Cardiac septum (tissue), 1 donor: ENCODE measurements around the gene ZNF614. TPM values are rescaled to one million over a fixed set of nuclear protein-coding genes. Genes with fewer than 3 reads are reported as not detected.
"Not testable (repeated sequence)": the region's sequence is repeated elsewhere in the genome, so short reads cannot be mapped to it uniquely, and the experiment has no call there.

ENCODE experiments used
- DNase-seq: peaks from one replicate; pipeline ENCODE4 v3.0.0-alpha.2; 2020; ENCODE audit warnings: low spot score
- intact Hi-C: fragments of 100-400 bp; cut with DNase I; formaldehyde crosslinking; loops from one replicate; pipeline ENCODE4 v1.14.0; 2022
- long read RNA-seq: library from polyadenylated mRNA; unstranded; transcript quantifications from one replicate; pipeline ENCODE4 v2.0.0, GENCODE V29; 2021
- total RNA-seq: library from RNA; stranded (reverse); fragmentation: NEBNext Ultra II Directional; extraction: Animal tissue kit (Norgen Biotek cat#: 25700); gene quantifications from one replicate; pipeline ENCODE4 v1.2.1, GENCODE V29; 2021
- donor health status: DM: no; HTN: no; CAD: no.

Gene ZNF614
- total RNA-seq: 6.4 TPM
- long read RNA-seq, full-length matches to known transcripts: 4 of 5 reads
- long read RNA-seq, partial matches to known transcripts: 1 of 5 reads
- long read RNA-seq, other reads (novel, unspliced or antisense): 0 of 5 reads

DNA sequence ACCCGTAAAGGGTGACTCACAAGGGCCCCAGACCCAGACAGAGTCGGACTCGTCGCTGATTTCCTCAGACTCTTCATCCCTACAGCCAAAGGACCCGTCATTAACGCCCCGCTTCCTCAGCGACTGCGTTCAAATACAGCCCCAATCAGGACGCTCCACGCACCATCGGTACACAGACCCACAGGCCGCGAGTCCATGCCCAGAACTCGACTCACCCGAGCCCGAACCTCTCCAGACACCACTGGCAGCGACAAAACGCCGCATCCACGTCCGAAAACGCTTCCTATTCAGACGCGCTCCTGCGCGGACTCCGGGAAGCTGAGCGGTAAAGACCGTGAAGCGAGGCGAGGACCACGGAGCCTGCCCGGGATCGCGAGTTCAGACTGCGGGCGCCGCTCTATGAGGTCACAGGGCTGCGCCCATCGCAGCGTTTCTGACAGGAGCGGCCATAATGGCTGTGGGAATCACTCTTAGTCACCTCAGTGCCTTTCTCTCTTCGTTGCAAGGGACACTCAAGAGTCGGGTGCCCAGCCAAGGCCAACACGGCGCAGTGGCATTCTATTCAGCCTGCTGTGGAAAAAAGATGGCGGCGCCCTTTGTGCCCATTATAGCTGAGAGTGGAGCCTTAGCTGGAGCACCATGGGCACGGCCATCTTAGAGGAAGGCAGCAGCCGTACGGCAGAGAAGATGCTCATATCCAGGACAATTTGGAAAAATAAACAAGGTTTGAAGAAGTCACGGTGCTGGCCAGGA is at the start of gene ZNF614:
ZNF614 (minus strand) TSS at position 353 of the 753 bp plus-strand sequence. CDS start 2,634 bp downstream, outside the sequence.
- intact Hi-C loops: loop anchor here (1.0 to 5.0 kb wide), 2 partner anchors 20 to 41 kb away; partner anchors contain the start of genes ZNF350 and ZNF432
- DNase-seq: peak; percentile 94

DNA sequence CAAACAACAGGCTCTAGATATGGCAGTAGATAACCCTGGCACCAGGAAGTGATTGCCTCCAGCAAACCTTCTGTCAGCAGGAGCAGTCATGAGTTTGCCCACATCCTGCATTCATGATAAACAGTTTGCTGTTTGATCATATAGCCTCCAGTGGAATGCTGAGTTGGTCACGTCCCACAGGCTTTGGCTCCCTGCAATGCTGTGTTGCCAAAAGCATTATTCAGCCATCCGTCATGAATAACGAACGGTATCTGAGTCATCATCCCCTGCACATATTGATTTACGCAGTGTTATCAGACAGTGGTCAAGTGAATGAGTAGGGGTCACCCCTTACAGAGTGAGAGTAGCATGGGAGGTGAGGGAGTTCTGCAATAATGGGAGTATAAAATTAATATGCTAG is 42.3 kb upstream of the ZNF614 start:
- intact Hi-C loops: no loop called here
- no peak for DNase-seq

- DNase-seq: no peak
- intact Hi-C loops: no loop called here
Measured at GRCh38 chr19:52069653-52070052, 41.5 kb upstream of the ZNF614 start.

GRCh38 chr19:52066258-52066863 is 38.2 kb upstream of the ZNF614 start:
- DNase-seq: no peak
- intact Hi-C loops: no loop called here

- DNase-seq: no peak
- intact Hi-C loops: no loop called here
Measured at GRCh38 chr19:52065399-52065798, 37.2 kb upstream of the ZNF614 start.

GRCh38 chr19:52056480-52056879 is 28.3 kb upstream of the ZNF614 start:
- DNase-seq, intact Hi-C loops: not testable (repeated sequence)

GRCh38 chr19:52051736-52052135 is 23.6 kb upstream of the ZNF614 start:
- intact Hi-C loops, DNase-seq: not testable (repeated sequence)

- peak; percentile 97 for DNase-seq
- intact Hi-C loops: loop anchor here (1.0 to 5.0 kb wide), 3 partner anchors 21 to 62 kb away; partner anchors contain the start of genes ZNF350, ZNF614 and ZNF615
Measured at GRCh38 chr19:52048555-52049501, 20.6 kb upstream of the ZNF614 start, which contains the start of gene ZNF432. ZNF432 (minus strand) TSS chr19:52048838; CDS start chr19:52046868, 1,970 bp downstream.

- no peak for DNase-seq
- intact Hi-C loops: no loop called here
Measured at GRCh38 chr19:52039169-52039568, 11.0 kb upstream of the ZNF614 start.

DNA sequence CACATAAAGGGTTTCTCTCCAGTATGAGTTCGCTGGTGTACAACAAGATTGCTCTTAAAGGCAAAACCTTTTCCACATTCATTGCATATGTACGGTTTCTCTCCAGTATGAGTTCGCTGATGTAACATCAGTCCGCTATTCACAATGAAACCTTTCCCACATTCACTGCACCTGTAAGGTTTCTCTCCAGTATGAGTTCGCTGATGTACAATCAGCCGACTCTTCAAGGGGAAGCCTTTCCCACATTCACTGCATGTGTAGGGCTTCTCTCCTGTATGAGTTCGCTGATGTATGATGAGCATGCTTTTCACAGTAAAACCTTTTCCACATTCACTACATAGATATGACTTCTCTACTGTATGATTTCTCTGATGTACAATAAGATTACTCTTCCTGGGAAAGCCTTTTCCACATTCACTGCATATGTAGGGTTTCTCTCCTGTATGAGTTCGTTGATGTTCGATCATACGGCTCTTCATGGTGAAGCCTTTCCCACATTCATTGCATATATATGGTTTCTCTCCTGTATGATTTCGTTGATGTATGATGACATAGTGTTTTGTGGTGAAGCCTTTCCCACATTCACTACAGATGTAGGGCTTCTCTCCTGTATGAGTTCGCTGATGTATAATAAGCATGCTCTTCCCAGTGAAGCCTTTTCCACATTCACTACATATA is 6.0 kb upstream of the ZNF614 start:
- intact Hi-C loops: no loop called here
- DNase-seq: no peak

- intact Hi-C loops: loop anchor here (1.0 to 5.0 kb wide), 2 partner anchors 20 to 41 kb away; partner anchors contain the start of genes ZNF350 and ZNF432
- no peak for DNase-seq
Measured at GRCh38 chr19:52028780-52029123, 573 bp upstream of the ZNF614 start.

DNA sequence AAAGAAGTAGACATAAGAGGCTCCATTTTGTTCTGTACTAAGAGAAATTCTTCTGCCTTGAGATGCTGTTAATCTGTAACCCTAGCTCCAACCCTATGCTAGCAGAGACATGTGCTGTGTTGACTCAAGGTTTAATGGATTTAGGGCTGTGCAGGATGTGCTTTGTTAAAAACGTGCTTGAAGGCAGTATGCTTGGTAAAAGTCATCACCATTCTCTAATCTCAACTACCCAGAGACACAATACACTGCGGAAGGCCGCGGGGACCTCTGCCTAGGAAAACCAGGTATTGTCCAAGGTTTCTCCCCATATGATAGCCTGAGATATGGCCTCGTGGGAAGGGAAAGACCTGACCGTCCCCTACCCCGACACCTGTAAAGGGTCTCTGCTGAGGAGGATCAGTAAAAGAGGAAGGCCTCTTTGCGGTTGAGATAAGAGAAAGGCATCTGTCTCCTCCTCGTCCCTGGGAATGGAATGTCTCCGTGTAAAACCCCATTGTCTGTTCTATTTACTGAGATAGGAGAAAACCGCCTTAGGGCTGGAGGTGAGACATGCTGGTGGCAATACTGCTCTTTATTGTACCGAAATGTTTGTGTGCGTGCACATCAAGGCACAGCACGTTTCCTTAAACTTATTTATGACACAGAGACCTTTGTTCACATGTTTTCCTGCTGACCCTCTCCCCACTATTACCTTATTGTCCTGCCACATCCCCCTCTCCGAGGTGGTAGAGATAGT is 1.8 kb downstream of the ZNF614 start:
- DNase-seq: not testable (repeated sequence)
- intact Hi-C loops: loop anchor here (5.0 kb wide), 1 partner anchor 39 kb away; the partner anchor contains the start of gene ZNF350

GRCh38 chr19:52024478-52024877 is 3.7 kb downstream of the ZNF614 start:
- DNase-seq, intact Hi-C loops: not testable (repeated sequence)

GRCh38 chr19:52022193-52022592 is 6.0 kb downstream of the ZNF614 start:
- intact Hi-C loops: no loop called here
- no peak for DNase-seq

GRCh38 chr19:52020506-52020905 is 7.7 kb downstream of the ZNF614 start:
- intact Hi-C loops: no loop called here
- no peak for DNase-seq

DNA sequence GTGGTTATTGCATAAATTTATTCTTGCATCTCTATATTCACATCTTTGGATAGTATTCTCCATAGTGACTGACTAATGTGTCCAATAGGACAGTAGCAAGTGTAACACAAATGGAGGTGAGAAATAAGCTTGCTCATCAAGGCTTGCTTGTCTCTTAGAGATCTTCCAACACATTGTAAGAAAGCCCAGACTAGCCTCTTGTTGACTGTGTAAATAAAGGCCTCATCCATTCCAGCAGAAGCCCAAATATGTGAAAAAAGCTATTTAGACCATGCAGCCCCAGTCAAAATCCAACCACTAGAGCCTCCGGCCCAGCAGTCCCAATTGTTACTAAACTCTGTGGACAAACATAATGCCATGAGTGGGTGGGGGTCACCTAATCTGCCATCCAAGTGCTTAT is 17.5 kb downstream of the ZNF614 start:
- DNase-seq: no peak
- intact Hi-C loops: no loop called here

GRCh38 chr19:52007806-52008557 is 20.2 kb downstream of the ZNF614 start, which contains the start of gene ZNF615:
ZNF615 (minus strand) TSS chr19:52008211; CDS start chr19:52003711, 4,500 bp downstream.
- peak; percentile 97 for DNase-seq
- intact Hi-C loops: loop anchor here (5.0 kb wide), 1 partner anchor 39 kb away; the partner anchor contains the start of gene ZNF432
